ENCODE results near the gene PNLIPRP1. TPM values are rescaled to one million over a fixed set of nuclear protein-coding genes. Genes with fewer than 3 reads are reported as not detected.

Gene PNLIPRP1
- total RNA-seq, 1 experiment from 2014 or later: not detected

GRCh38 chr10:116557305-116557880 lies 33.4 kb upstream of the PNLIPRP1 start:
- Histone ChIP-seq H2AFZ (ENCODE audit: low read length) (no peak overlapping the region), H3K27me3 (ENCODE audit: low read length) (no peaks in the 10 kb centered on the region), H3K27ac (ENCODE audit: low read length) (no peak overlapping the region)

GRCh38 chr10:116565534-116565933 lies 25.2 kb upstream of the PNLIPRP1 start:
- Histone ChIP-seq H3K9ac (ENCODE audit: low read length) (no peak overlapping the region), H3K4me1 (ENCODE audit: low read length) (no peaks in the 10 kb centered on the region), H3K9me2 (replicated peaks; ENCODE audit: insufficient read depth, low read length) (no peaks in the 10 kb centered on the region), H2AFZ (ENCODE audit: low read length) (no peak overlapping the region), H3K27me3 (ENCODE audit: low read length) (no peaks in the 10 kb centered on the region), H3K27ac (ENCODE audit: low read length) (no peak overlapping the region), H3K9me3 (ENCODE audit: low read length) (no peaks in the 10 kb centered on the region), H3K36me3 (ENCODE audit: insufficient read depth, low read length) (no peaks in the 10 kb centered on the region), H3K4me2 (ENCODE audit: low read depth, low read length, poor library complexity, severe bottlenecking) (no peak overlapping the region), H3K4me3 (ENCODE audit: low read length) (no peak overlapping the region), H4K20me1 (ENCODE audit: insufficient read depth, low read depth, low read length) (no peaks in the 10 kb centered on the region), H3K79me2 (ENCODE audit: low read length) (no peaks in the 10 kb centered on the region)
- no peak for DNase-seq

More at GRCh38 chr10:116557305-116557880, 33.4 kb upstream of the PNLIPRP1 start:
- Histone ChIP-seq H3K9ac (ENCODE audit: low read length) (no peak overlapping the region), H3K36me3 (ENCODE audit: insufficient read depth, low read length) (no peaks in the 10 kb centered on the region), H3K9me2 (replicated peaks; ENCODE audit: insufficient read depth, low read length) (no peaks in the 10 kb centered on the region; the same call in 1 of the 2 replicates), H3K4me2 (ENCODE audit: low read depth, low read length, poor library complexity, severe bottlenecking) (no peak overlapping the region), H3K4me1 (ENCODE audit: low read length) (no peaks in the 10 kb centered on the region), H3K4me3 (ENCODE audit: low read length) (no peak overlapping the region), H3K79me2 (ENCODE audit: low read length) (no peaks in the 10 kb centered on the region), H3K9me3 (ENCODE audit: low read length) (no peaks in the 10 kb centered on the region), H4K20me1 (ENCODE audit: insufficient read depth, low read depth, low read length) (no peaks in the 10 kb centered on the region)
- no peak for DNase-seq

GRCh38 chr10:116566932-116567331 lies 23.8 kb upstream of the PNLIPRP1 start:
- no peaks in the 10 kb centered on the region for H3K79me2 ChIP-seq (ENCODE audit: low read length)
- no peaks in the 10 kb centered on the region for H4K20me1 ChIP-seq (ENCODE audit: insufficient read depth, low read depth, low read length)
- no peak overlapping the region for H3K4me3 ChIP-seq (ENCODE audit: low read length)
- H3K9me3 ChIP-seq (ENCODE audit: low read length): no peaks in the 10 kb centered on the region
- H3K36me3 ChIP-seq (ENCODE audit: insufficient read depth, low read length): no peaks in the 10 kb centered on the region
- no peak for DNase-seq
- H3K4me1 ChIP-seq (ENCODE audit: low read length): no peaks in the 10 kb centered on the region
- no peak overlapping the region for H2AFZ ChIP-seq (ENCODE audit: low read length)
- no peaks in the 10 kb centered on the region for H3K27me3 ChIP-seq (ENCODE audit: low read length)
- no peak overlapping the region for H3K4me2 ChIP-seq (ENCODE audit: low read depth, low read length, poor library complexity, severe bottlenecking)
- H3K27ac ChIP-seq (ENCODE audit: low read length): no peak overlapping the region
- no peak overlapping the region for H3K9ac ChIP-seq (ENCODE audit: low read length)
- H3K9me2 ChIP-seq (replicated peaks; ENCODE audit: insufficient read depth, low read length): no peaks in the 10 kb centered on the region

- Histone ChIP-seq H3K4me1 (ENCODE audit: low read length) (no peaks in the 10 kb centered on the region), H3K9me3 (ENCODE audit: low read length) (no peaks in the 10 kb centered on the region), H2AFZ (ENCODE audit: low read length) (no peak overlapping the region), H3K9me2 (replicated peaks; ENCODE audit: insufficient read depth, low read length) (no peaks in the 10 kb centered on the region), H3K9ac (ENCODE audit: low read length) (no peak overlapping the region), H3K27ac (ENCODE audit: low read length) (no peak overlapping the region), H3K4me2 (ENCODE audit: low read depth, low read length, poor library complexity, severe bottlenecking) (no peak overlapping the region), H3K27me3 (ENCODE audit: low read length) (no peaks in the 10 kb centered on the region), H3K36me3 (ENCODE audit: insufficient read depth, low read length) (no peaks in the 10 kb centered on the region), H3K4me3 (ENCODE audit: low read length) (no peak overlapping the region), H4K20me1 (ENCODE audit: insufficient read depth, low read depth, low read length) (no peaks in the 10 kb centered on the region), H3K79me2 (ENCODE audit: low read length) (no peaks in the 10 kb centered on the region)
- DNase-seq: no peak
Measured at GRCh38 chr10:116567335-116567734, 23.4 kb upstream of the PNLIPRP1 start.

- Histone ChIP-seq H4K20me1 (ENCODE audit: insufficient read depth, low read depth, low read length) (no peaks in the 10 kb centered on the region), H3K9me2 (replicated peaks; ENCODE audit: insufficient read depth, low read length) (no peaks in the 10 kb centered on the region), H3K9me3 (ENCODE audit: low read length) (no peaks in the 10 kb centered on the region), H3K79me2 (ENCODE audit: low read length) (no peaks in the 10 kb centered on the region), H3K27me3 (ENCODE audit: low read length) (no peaks in the 10 kb centered on the region), H3K4me1 (ENCODE audit: low read length) (no peaks in the 10 kb centered on the region), H3K9ac (ENCODE audit: low read length) (no peak overlapping the region), H2AFZ (ENCODE audit: low read length) (no peak overlapping the region), H3K4me2 (ENCODE audit: low read depth, low read length, poor library complexity, severe bottlenecking) (no peak overlapping the region), H3K4me3 (ENCODE audit: low read length) (no peak overlapping the region), H3K27ac (ENCODE audit: low read length) (no peak overlapping the region), H3K36me3 (ENCODE audit: insufficient read depth, low read length) (no peaks in the 10 kb centered on the region)
- no peak for DNase-seq
Measured at GRCh38 chr10:116574797-116575196, 16.0 kb upstream of the PNLIPRP1 start.

- Histone ChIP-seq H3K27me3 (ENCODE audit: low read length) (no peaks in the 10 kb centered on the region), H3K9ac (ENCODE audit: low read length) (no peak overlapping the region), H3K36me3 (ENCODE audit: insufficient read depth, low read length) (no peaks in the 10 kb centered on the region), H3K4me3 (ENCODE audit: low read length) (no peak overlapping the region), H2AFZ (ENCODE audit: low read length) (no peak overlapping the region), H3K9me2 (replicated peaks; ENCODE audit: insufficient read depth, low read length) (no peaks in the 10 kb centered on the region), H3K27ac (ENCODE audit: low read length) (no peak overlapping the region), H3K79me2 (ENCODE audit: low read length) (no peaks in the 10 kb centered on the region), H4K20me1 (ENCODE audit: insufficient read depth, low read depth, low read length) (no peaks in the 10 kb centered on the region), H3K9me3 (ENCODE audit: low read length) (no peaks in the 10 kb centered on the region), H3K4me2 (ENCODE audit: low read depth, low read length, poor library complexity, severe bottlenecking) (no peak overlapping the region), H3K4me1 (ENCODE audit: low read length) (no peaks in the 10 kb centered on the region)
- DNase-seq: no peak
Measured at GRCh38 chr10:116587878-116588591, 2.7 kb upstream of the PNLIPRP1 start.

- H3K9me2 ChIP-seq (replicated peaks; ENCODE audit: insufficient read depth, low read length): no peaks in the 10 kb centered on the region
- H3K9me3 ChIP-seq (ENCODE audit: low read length): no peaks in the 10 kb centered on the region
- no peaks in the 10 kb centered on the region for H4K20me1 ChIP-seq (ENCODE audit: insufficient read depth, low read depth, low read length)
- H3K27ac ChIP-seq (ENCODE audit: low read length): no peak overlapping the region
- H3K36me3 ChIP-seq (ENCODE audit: insufficient read depth, low read length): no peaks in the 10 kb centered on the region
- no peak overlapping the region for H2AFZ ChIP-seq (ENCODE audit: low read length)
- no peaks in the 10 kb centered on the region for H3K79me2 ChIP-seq (ENCODE audit: low read length)
- no peaks in the 10 kb centered on the region for H3K27me3 ChIP-seq (ENCODE audit: low read length)
- no peak overlapping the region for H3K9ac ChIP-seq (ENCODE audit: low read length)
- no peak for DNase-seq
- H3K4me2 ChIP-seq (ENCODE audit: low read depth, low read length, poor library complexity, severe bottlenecking): no peak overlapping the region
- H3K4me3 ChIP-seq (ENCODE audit: low read length): no peak overlapping the region
- H3K4me1 ChIP-seq (ENCODE audit: low read length): no peaks in the 10 kb centered on the region
Measured at GRCh38 chr10:116588995-116589394, 1.8 kb upstream of the PNLIPRP1 start.

- Histone ChIP-seq H3K9me3 (ENCODE audit: low read length) (no peaks in the 10 kb centered on the region), H3K4me1 (ENCODE audit: low read length) (no peaks in the 10 kb centered on the region), H3K79me2 (ENCODE audit: low read length) (no peaks in the 10 kb centered on the region), H4K20me1 (ENCODE audit: insufficient read depth, low read depth, low read length) (no peaks in the 10 kb centered on the region), H2AFZ (ENCODE audit: low read length) (no peak overlapping the region), H3K36me3 (ENCODE audit: insufficient read depth, low read length) (no peaks in the 10 kb centered on the region), H3K4me3 (ENCODE audit: low read length) (no peak overlapping the region), H3K9me2 (replicated peaks; ENCODE audit: insufficient read depth, low read length) (no peaks in the 10 kb centered on the region), H3K27me3 (ENCODE audit: low read length) (no peaks in the 10 kb centered on the region), H3K4me2 (ENCODE audit: low read depth, low read length, poor library complexity, severe bottlenecking) (no peak overlapping the region), H3K9ac (ENCODE audit: low read length) (no peak overlapping the region), H3K27ac (ENCODE audit: low read length) (no peak overlapping the region)
- no peak for DNase-seq
Measured at GRCh38 chr10:116589926-116590325, 833 bp upstream of the PNLIPRP1 start.
